HL-60/S4 (cell line): ENCODE results near the gene CRTC1.

Source experiments
- in situ Hi-C: fragments of 300-500 bp; cut with MboI; formaldehyde crosslinking; loops from 2 replicates; pipeline ENCODE4 v1.14.3; 2022; ENCODE audit warnings: low sequenced_read_pairs

CRTC1 gene

DNA sequence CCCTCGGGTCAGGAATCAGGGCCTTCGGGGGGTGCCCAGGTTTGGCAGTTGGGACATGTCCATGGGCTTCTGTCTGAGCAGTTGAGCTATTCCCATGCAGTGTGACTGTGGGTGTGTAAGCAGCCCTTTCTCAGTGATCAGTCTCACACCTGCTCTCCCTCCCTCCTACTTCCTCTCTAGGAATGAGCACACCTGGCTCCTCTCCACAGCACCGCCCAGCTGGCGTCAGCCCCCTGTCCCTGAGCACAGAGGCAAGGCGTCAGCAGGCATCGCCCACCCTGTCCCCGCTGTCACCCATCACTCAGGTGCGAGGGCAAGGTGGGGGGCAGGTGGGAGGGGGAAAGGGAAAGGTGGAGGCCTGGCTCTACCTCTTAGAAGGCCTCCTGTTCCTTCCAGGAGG, 81.7 kb downstream of the CRTC1 start:
- in situ Hi-C loops: no loop called here

- in situ Hi-C loops: no loop called here
These were observed 84.7 kb downstream of the CRTC1 start for GRCh38 chr19:18768046-18768771.

- in situ Hi-C loops: no loop called here
These were observed 85.8 kb downstream of the CRTC1 start for GRCh38 chr19:18768997-18769891.

GRCh38 chr19:18769989-18770528, 86.6 kb downstream of the CRTC1 start:
- in situ Hi-C loops: no loop called here

DNA sequence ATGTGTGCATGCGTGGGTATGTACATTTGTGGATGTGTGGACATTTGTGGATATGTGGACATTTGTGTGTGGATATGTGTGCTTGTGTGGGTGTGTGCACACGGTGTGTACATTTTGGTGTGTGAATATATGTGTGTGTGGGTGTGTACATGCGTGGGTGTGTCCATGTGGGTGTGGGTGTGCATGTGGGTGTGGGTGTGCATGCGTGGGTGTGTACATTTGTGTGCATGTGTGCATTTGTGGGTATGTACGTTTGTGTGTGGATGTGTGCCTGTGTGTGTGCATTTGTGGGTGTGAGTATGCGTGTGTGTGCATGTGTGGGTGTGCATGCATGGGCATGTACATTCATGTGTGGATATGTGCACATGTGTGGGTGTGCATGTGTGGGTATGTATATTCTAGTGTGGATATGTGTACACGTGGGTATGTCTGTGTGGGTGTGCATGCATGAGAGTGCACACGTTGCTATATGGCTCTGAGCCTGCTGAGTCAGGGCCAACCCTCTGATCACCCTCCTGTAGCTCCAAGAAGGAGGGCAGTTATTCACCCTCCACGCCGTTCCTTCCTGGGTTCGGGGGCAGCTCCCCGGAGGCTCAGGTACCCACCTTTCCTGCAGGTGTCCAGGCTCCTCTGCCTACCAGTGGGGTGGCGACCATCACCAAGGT, 87.3 kb downstream of the CRTC1 start:
- in situ Hi-C loops: no loop called here

- in situ Hi-C loops: no loop called here
These were observed 88.1 kb downstream of the CRTC1 start for GRCh38 chr19:18771328-18772242.

DNA sequence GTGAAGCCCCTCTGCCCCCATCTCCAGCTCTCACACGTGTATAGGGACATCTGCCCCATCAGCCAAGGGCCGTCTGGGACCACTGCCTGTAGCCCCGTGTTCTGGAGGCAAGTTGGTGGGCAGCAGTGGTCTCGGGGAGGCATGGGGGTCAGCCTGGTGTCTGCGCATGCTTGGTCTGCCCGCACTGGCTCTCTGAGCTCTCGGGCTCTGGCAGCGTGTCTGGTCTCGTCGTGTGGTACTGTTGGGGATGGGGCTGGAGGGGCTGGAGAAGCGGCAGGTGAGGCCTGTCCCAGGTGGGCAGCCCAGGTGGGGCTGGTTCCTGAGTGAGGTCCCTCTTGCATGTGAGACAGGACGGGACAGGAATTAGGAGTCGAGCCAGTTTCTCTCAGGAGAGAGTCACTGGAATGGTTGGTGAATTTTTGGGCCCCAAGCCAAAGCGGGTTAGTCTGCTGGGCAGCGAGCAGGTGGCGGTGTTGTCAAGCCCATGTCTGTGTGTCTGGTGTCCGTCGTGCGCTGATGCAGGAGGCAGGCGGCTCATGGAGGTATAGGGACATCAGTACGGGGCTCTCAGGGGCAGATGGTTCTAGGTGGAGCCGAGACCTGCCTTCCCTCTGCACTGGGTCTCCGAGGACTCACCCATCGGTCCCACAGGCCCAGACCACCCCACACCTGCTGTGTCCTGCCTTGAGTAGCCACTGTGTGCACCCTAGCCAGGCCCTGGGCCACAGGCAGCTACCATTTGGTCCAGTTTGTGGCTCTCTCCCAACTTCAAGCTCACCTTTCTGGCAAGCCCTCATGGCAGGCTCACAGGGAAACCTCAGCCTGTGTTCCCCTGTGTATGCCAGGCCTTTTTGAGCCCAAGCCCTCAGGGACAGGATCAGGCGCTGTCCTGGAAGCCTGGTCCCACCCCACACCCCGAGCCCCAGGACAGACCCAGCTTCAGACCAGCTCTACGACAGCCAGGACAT, 89.4 kb downstream of the CRTC1 start:
- in situ Hi-C loops: no loop called here

DNA sequence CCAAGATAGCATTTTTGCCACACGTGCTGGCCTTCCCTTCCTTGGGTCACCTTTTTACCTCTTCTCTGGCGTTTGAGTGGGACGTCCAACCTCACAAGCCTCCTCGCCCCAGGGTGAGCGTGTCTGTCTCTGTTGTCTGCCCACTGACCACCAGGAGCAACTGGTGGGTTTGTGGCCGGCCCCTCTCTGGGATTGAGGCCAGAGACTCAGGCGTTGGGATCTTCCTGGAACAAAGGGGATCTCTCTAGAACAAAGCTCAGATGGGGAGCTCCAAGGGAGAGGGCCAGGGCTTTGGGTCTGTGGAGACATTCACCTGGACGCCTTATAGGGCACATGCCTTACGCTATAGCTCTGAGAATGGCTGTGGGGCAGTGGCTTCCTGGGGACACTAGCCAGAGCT, 90.2 kb downstream of the CRTC1 start:
- in situ Hi-C loops: no loop called here

GRCh38 chr19:18774107-18774506, 90.6 kb downstream of the CRTC1 start:
- in situ Hi-C loops: no loop called here

DNA sequence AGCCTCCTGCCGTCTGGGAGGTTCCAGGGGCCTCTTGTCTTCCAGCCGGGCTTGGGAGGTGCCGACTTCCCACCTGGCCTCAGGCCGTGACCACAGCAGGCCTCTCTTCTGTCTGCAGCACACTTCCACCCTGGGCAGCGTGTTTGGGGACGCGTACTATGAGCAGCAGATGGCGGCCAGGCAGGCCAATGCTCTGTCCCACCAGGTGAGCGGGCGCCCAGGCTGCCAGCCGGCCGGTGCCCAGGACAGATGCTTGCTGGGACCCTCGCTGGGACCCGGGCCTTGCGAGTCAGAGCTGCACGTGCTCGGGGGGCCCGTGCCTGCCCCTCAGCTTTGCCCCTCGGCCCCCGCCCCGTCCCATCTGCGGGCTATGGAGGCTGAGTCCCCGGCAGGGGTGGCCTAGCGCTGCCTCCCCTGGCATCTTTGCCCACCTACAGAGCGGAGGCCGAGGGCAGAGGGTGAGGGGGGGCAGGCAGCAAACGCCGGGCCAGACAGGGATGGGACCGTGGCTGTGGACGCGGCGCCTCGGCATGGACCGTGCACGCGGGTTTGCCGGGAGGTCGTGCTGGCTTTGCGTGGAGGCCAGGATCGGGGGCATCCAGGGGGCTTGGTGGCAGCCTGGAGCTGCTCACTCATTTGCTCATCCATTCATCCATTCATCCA, 91.4 kb downstream of the CRTC1 start:
- in situ Hi-C loops: no loop called here

GRCh38 chr19:18775586-18776287, 92.3 kb downstream of the CRTC1 start:
- in situ Hi-C loops: no loop called here

DNA sequence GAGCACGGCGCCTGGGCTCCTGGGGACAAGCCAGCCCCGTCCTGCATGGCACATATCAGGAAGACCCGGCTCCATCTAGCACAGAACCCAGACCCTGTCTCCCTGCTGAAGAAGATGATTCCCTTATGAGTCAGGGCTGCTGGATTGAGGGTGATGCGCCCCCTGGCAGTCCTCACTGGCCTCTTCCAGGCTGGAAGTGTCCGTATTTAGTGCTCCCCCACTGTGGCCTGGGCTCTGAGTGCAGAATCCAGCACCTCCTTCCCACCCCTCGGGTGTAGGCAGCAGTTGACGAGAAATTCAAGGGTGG, 92.8 kb downstream of the CRTC1 start:
- in situ Hi-C loops: no loop called here

- in situ Hi-C loops: no loop called here
These were observed 93.3 kb downstream of the CRTC1 start for GRCh38 chr19:18776736-18777135.

GRCh38 chr19:18777301-18778075, 94.0 kb downstream of the CRTC1 start:
- in situ Hi-C loops: no loop called here

DNA sequence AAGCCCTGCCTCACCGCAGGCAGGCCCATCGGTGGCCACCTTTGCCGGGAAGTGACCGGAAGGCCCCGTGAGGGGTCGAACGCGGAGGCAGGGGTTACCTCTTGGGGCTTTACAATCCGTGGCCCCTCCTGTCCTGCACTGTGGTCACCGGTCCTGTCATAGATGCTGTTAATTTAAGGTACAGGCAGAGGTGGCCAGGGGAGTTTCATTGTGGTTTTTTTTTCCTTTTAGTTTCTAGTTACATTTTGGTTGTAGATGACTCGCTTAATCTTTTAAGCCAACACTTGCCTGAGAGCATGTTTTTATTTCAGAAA, 94.6 kb downstream of the CRTC1 start:
- in situ Hi-C loops: no loop called here

DNA sequence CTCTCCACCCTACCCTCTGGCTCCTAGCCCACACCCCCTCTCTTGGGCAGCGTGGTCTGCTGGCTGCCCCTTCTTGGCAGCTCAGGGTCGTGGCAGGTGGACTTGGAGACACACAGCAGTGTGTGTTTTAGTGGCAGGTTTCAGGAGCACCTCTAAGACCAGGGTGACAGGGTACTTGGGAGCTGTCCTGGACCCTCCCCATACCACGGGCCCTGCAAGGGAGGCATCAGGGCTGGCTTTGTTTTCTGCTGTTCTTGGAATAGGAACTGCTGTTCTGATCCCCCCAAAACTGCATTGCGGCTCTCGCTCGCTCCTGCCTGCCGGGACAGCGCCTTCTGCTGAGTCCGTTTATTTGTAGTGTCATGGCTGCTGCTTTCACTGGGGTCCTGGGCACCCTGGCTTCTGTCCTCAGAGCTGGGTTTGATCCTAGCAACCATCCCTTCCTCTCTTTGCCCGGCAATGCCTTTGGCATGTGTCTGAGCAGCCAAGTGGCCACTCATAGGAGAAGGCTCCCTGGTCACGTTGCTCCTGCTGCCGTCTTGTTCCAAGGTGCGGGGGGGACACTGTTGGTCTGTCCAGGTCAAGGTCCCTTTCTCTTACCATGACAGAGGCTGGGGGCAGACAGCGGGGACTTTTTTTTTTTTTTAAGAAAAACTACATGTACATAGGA, 95.5 kb downstream of the CRTC1 start:
- in situ Hi-C loops: no loop called here

DNA sequence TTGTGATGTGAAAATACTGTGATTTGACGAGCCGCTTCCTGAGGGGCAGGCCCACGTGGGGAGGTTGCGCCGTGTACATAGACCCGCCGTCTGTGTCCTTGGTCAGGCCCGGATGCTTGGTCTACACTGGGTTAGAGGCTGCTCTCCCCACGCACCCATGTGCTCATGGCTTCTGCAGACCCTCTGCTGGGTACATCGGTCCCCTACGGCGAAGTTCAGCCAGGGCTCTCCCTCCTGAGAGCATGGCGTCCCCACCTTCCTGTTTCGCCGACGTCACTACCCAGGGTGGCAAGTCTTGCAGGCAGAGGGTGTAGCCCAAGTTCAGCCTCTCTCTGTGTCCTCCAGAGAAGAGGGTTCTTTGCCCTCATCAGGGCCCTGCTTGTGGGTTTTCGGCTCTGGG, 96.6 kb downstream of the CRTC1 start:
- in situ Hi-C loops: no loop called here
